Psoas muscle (tissue), 8 donors: ENCODE measurements around the gene TBXAS1. TPM values are rescaled to one million over a fixed set of nuclear protein-coding genes. Genes with fewer than 3 reads are reported as not detected.

Experiments used
- ATAC-seq, 4 donors: fragments of 200-7000 bp; cut with Tn5 transposase; one replicate each; pipeline ENCODE4 v1.9.1; 2020; ENCODE audit warnings: moderate library complexity in 3 of 4, mild to moderate bottlenecking in 2 of 4
- DNase-seq, 2 donors: peaks; one replicate each; pipeline ENCODE4 v3.0.0-alpha.2; 2020
- H3K27ac ChIP-seq: fragments of 200-600 bp; one replicate; pipeline ENCODE4 v1.8.0; 2022
- H3K27me3 ChIP-seq, 3 donors: fragments of 200-600 bp in 1 of 3; one replicate each; pipeline versions ENCODE4 v1.6.1 to v1.8.0; 2013 to 2022; ENCODE audit warnings: low read length in 2 of 3, mild to moderate bottlenecking in 2 of 3, moderate library complexity in 1 of 3; ENCODE audit not compliant: insufficient read depth in 3 of 3
- H3K36me3 ChIP-seq, 2 donors: fragments of 200-600 bp in 1 of 2; one replicate each; pipeline versions ENCODE4 v1.6.1 to v1.8.0; 2013 to 2022; ENCODE audit warnings: low read depth in 1 of 2, mild to moderate bottlenecking in 1 of 2, moderate library complexity in 1 of 2; ENCODE audit not compliant: insufficient read depth in 1 of 2
- H3K4me1 ChIP-seq: fragments of 200-600 bp; one replicate; pipeline ENCODE4 v1.8.0; 2022
- H3K4me3 ChIP-seq: fragments of 200-600 bp; one replicate; pipeline ENCODE4 v1.8.0; 2022; ENCODE audit warnings: mild to moderate bottlenecking
- H3K9me3 ChIP-seq: fragments of 200-600 bp; one replicate; pipeline ENCODE4 v1.8.0; 2022
- CTCF ChIP-seq: fragments of 200-600 bp; IDR thresholded peaks from one replicate; pipeline ENCODE4 v1.8.0; 2022; ENCODE audit warnings: antibody characterized with exemption
- WGBS, 3 donors: extraction: QIAGEN DNeasy Blood & Tissue Kit; methylation state at CpG; one replicate each; pipeline versions ENCODE4 v1.1.6 to v1.1.7; 2013; 5-methylcytosine and 5-hydroxymethylcytosine counted together
- intact Hi-C, 2 donors: fragments of 100-400 bp; cut with DNase I; formaldehyde crosslinking; loops; one replicate each; pipeline versions ENCODE4 v1.11.0 to v1.14.2; 2022
- polyA plus RNA-seq, 3 donors: library from polyadenylated mRNA; stranded (reverse); fragments of 200-250 nt; gene quantifications; one replicate each; pipeline ENCODE4 v1.2.3, GENCODE V29; 2013
- total RNA-seq, 4 donors: library from RNA; stranded (reverse); fragmentation: NEBNext Ultra II Directional in 2 of 4; extraction: Animal tissue kit (Norgen Biotek cat#: 25700) in 2 of 4; gene quantifications; one replicate each; pipeline versions ENCODE4 v1.2.1 to v1.2.4, GENCODE V29; 2021 to 2023
- donor health status: healthy with polysubstance abuse.
- donor health status: DM: no; HTN: no; CAD: no; lungs with moderate emphysema.
- donor health status: Bipolar disorder and iron deficiency.
- donor health status: healthy.
- donor health status: DM: yes; HTN: yes; CAD: no.
- donor health status: DM: no; HTN: no; CAD: no.
- donor health status: DM: no; HTN: no; CAD: no.
- donor health status: DM: yes; HTN: yes; CAD: no.

Gene TBXAS1
- total and polyA plus RNA-seq, 7 donors, result 0.90 to 2.9 (median 2.0) TPM

GRCh38 chr7:139943401-139943800 lies 114.3 kb downstream of the TBXAS1 start:
- Histone ChIP-seq H3K9me3 (no peaks in the 10 kb centered on the region), H3K4me1 (no peaks in the 10 kb centered on the region), H3K4me3 (no peak overlapping the region), H3K27ac (no peak overlapping the region), H3K36me3 (no peaks in the 10 kb centered on the region), H3K27me3 (peaks cover 1 to 4% (median 3%) of the 10 kb centered on the region in 3 donors)
- WGBS, 3 donors, result 76 to 86% (median 78%) methylated on average over 4 of the region's 4 CpGs
- no peak for DNase-seq
- no peak for ATAC-seq
- intact Hi-C loops, result no loop called here
- TF ChIP-seq CTCF, result no peak

GRCh38 chr7:139944248-139944647 lies 115.2 kb downstream of the TBXAS1 start:
- H3K27me3 ChIP-seq, result peaks cover 1 to 4% (median 3%) of the 10 kb centered on the region in 3 donors
- no peak overlapping the region for H3K27ac ChIP-seq
- no peaks in the 10 kb centered on the region for H3K36me3 ChIP-seq
- TF ChIP-seq CTCF, result no peak
- no peak for DNase-seq
- H3K4me3 ChIP-seq, result no peak overlapping the region
- no peaks in the 10 kb centered on the region for H3K9me3 ChIP-seq
- intact Hi-C loops, result no loop called here
- H3K4me1 ChIP-seq, result no peaks in the 10 kb centered on the region
- 67 to 75% (median 72%) methylated on average over 3 of the region's 3 CpGs for WGBS, 3 donors
- ATAC-seq, result no peak

- 24 to 40% (median 33%) methylated on average over 2 of the region's 2 CpGs for WGBS, 3 donors
- no peaks in the 10 kb centered on the region for H3K9me3 ChIP-seq
- intact Hi-C loops, result no loop called here
- peaks cover 0 to 3% (median 0%) of the 10 kb centered on the region in 3 donors for H3K27me3 ChIP-seq
- no peaks in the 10 kb centered on the region for H3K36me3 ChIP-seq
- no peaks in the 10 kb centered on the region for H3K4me1 ChIP-seq
- no peak overlapping the region for H3K27ac ChIP-seq
- DNase-seq, result no peak
- no peak for ATAC-seq
- no peak overlapping the region for H3K4me3 ChIP-seq
- no peak for TF ChIP-seq CTCF
Observed at GRCh38 chr7:139946533-139946932, 117.5 kb downstream of the TBXAS1 start.

- TF ChIP-seq CTCF, result no peak
- WGBS, 3 donors, result 82 to 93% (median 88%) methylated on average over 3 of the region's 3 CpGs
- H3K27me3 ChIP-seq, result peaks cover 0 to 3% (median 0%) of the 10 kb centered on the region in 3 donors
Observed at GRCh38 chr7:139947021-139947420, 118.0 kb downstream of the TBXAS1 start.

GRCh38 chr7:139948167-139948566 lies 119.1 kb downstream of the TBXAS1 start:
- H3K4me1 ChIP-seq, result no peaks in the 10 kb centered on the region
- no peak for DNase-seq
- ATAC-seq, result no peak
- no peak overlapping the region for H3K27ac ChIP-seq
- no peaks in the 10 kb centered on the region for H3K36me3 ChIP-seq
- H3K9me3 ChIP-seq, result no peaks in the 10 kb centered on the region
- H3K4me3 ChIP-seq, result no peak overlapping the region
- WGBS, 3 donors, result 87 to 95% (median 94%) methylated on average over 2 of the region's 2 CpGs
- no peak for TF ChIP-seq CTCF
- H3K27me3 ChIP-seq, result no peaks in the 10 kb centered on the region
- intact Hi-C loops, result no loop called here

More at GRCh38 chr7:139947021-139947420, 118.0 kb downstream of the TBXAS1 start:
- Histone ChIP-seq H3K4me3 (no peak overlapping the region), H3K9me3 (no peaks in the 10 kb centered on the region), H3K36me3 (no peaks in the 10 kb centered on the region), H3K4me1 (no peaks in the 10 kb centered on the region), H3K27ac (no peak overlapping the region)
- DNase-seq (no peak), ATAC-seq (no peak)
- intact Hi-C loops, result no loop called here
